ENCODE results near the gene HIGD1B. TPM values are rescaled to one million over a fixed set of nuclear protein-coding genes. Genes with fewer than 3 reads are reported as not detected.

HIGD1B gene
- total and polyA plus RNA-seq, 2 of the 4 experiments (the other 2 are of a cell fraction) = not detected

- ChIA-PET POLR2A (ENCODE audit: unreplicated experiment) (no interaction called here), CTCF (no interaction called here)
- intact Hi-C loops (cut with micrococcal nuclease) (no loop called here), dilution Hi-C loops (cut with HindIII; ENCODE audit: low sequenced_read_pairs, unreplicated experiment) (no loop called here), in situ Hi-C loops (cut with MboI; ENCODE audit: low sequenced_read_pairs) (no loop called here)
- Histone ChIP-seq H2AK9ac (replicated peaks; ENCODE audit: low read depth, low read length, poor library complexity) (no peak overlapping the region), H3K4me1 (ENCODE audit: control insufficient read depth, insufficient read depth, low read length) (no peaks in the 10 kb centered on the region), H2AK5ac (ENCODE audit: low read depth, low read length) (no peak overlapping the region), H3K27me3 (ENCODE audit: control insufficient read depth, insufficient read depth, low read length) (no peaks in the 10 kb centered on the region), H2BK15ac (ENCODE audit: low read depth, low read length) (no peak overlapping the region), H2BK20ac (ENCODE audit: low read depth, low read length) (no peak overlapping the region), H3K14ac (replicated peaks; ENCODE audit: low read depth, low read length) (no peak overlapping the region), H3K9ac (ENCODE audit: low read depth, low read length) (no peak overlapping the region), H3K79me1 (ENCODE audit: low read depth in 1 of 2, low read length in 2 of 2) (peaks cover 0 to 18% of the 10 kb centered on the region in 2 experiments; a peak in 2 of 4 replicates), H3K56ac (ENCODE audit: extremely low read depth, insufficient read depth, low read length) (no peak overlapping the region), H4K8ac (ENCODE audit: low read depth in 2 of 2, low read length in 2 of 2) (no peak overlapping the region), H3K23ac (ENCODE audit: low read depth, low read length) (no peak overlapping the region), H2BK120ac (ENCODE audit: low read depth, low read length) (no peak overlapping the region), H3K27ac (ENCODE audit: insufficient read depth, low read length) (no peak overlapping the region), H3K18ac (ENCODE audit: low read depth, low read length) (no peak overlapping the region), H3K4ac (ENCODE audit: low read depth, low read length) (no peak overlapping the region), H3K36me3 (ENCODE audit: control insufficient read depth, insufficient read depth, low read length) (peaks cover 50% of the 10 kb centered on the region), H4K91ac (ENCODE audit: insufficient read depth, low read depth, low read length) (no peak overlapping the region), H3K9me1 (ENCODE audit: insufficient read depth, low read length) (no peaks in the 10 kb centered on the region), H3K4me3 (ENCODE audit: insufficient read depth, low read depth, low read length) (no peak overlapping the region), H3K4me2 (ENCODE audit: low read depth, low read length) (no peak overlapping the region), H4K20me1 (ENCODE audit: insufficient read depth, low read length) (no peaks in the 10 kb centered on the region), H3K9me3 (ENCODE audit: control insufficient read depth, insufficient read depth, low read length) (no peaks in the 10 kb centered on the region), H4K5ac (ENCODE audit: low read depth, low read length) (no peak overlapping the region), H2AFZ (replicated peaks; ENCODE audit: low read length, poor library complexity) (no peak overlapping the region), H2BK5ac (ENCODE audit: low read depth, low read length, poor library complexity, severe bottlenecking) (no peak overlapping the region)
- DNase-seq = no peak
- WGBS, 2 experiments (ENCODE audit: extremely low coverage in 2 of 2, insufficient read length in 1 of 2) = 96% methylated on average over 4 of the region's 12 CpGs; no CpG with 5 or more reads in 1 of the 2 experiments
- TF ChIP-seq RCOR1 (IDR thresholded peaks at IDR 0.05; ENCODE audit: insufficient replicate concordance, low read length) (no peak), RFX5 (IDR thresholded peaks at IDR 0.05; ENCODE audit: low read depth, low read length) (no peak), MAFK (IDR thresholded peaks at IDR 0.05; ENCODE audit: low read depth, low read length) (no peak), BHLHE40 (IDR thresholded peaks at IDR 0.05; ENCODE audit: low read depth, low read length) (no peak), CTCF (conservative IDR thresholded peaks at IDR 0.05; ENCODE audit: low read depth, low read length) (no peak), NFE2L2 (IDR thresholded peaks at IDR 0.05; ENCODE audit: low read depth, low read length) (no peak), MAZ (IDR thresholded peaks at IDR 0.05; ENCODE audit: borderline replicate concordance, low read depth, low read length) (no peak)
- no TSS peak for BruUV-seq (replicated peaks)
- ATAC-seq (ENCODE audit: low read depth) = no peak
Measured at GRCh38 chr17:44871556-44871955, 23.9 kb downstream of the HIGD1B start.

Data from IMR-90 (cell line).